T follicular helper cell (primary cell): ENCODE results near the gene RALGPS1.
A peak's percentile ranks its signal among the peaks of the same experiment; 100 is the strongest.

Source experiments
- DNase-seq: peaks from one replicate; pipeline ENCODE4 v3.0.0-alpha.2; 2020; ENCODE audit warnings: low read depth

Gene RALGPS1

GRCh38 chr9:127225801-127226625, 311.4 kb downstream of the RALGPS1 start:
- DNase-seq, result no peak

GRCh38 chr9:127229691-127230417, 315.3 kb downstream of the RALGPS1 start:
- DNase-seq, result no peak

- DNase-seq, result no peak
Measured at GRCh38 chr9:127231666-127232065, 317.1 kb downstream of the RALGPS1 start.

GRCh38 chr9:127232833-127233549, 318.4 kb downstream of the RALGPS1 start:
- no peak for DNase-seq

- DNase-seq, result no peak
Measured at GRCh38 chr9:127233550-127233949, 319.0 kb downstream of the RALGPS1 start.

GRCh38 chr9:127233989-127234388, 319.4 kb downstream of the RALGPS1 start:
- no peak for DNase-seq

GRCh38 chr9:127237801-127238200, 323.2 kb downstream of the RALGPS1 start:
- DNase-seq, result no peak

- no peak for DNase-seq
Measured at GRCh38 chr9:127241354-127241753, 326.8 kb downstream of the RALGPS1 start.

- DNase-seq, result peak; percentile 91
Measured at GRCh38 chr9:127244609-127245601, 330.3 kb downstream of the RALGPS1 start.

- no peak for DNase-seq
Measured at GRCh38 chr9:127245637-127246164, 331.1 kb downstream of the RALGPS1 start.

- no peak for DNase-seq
Measured at GRCh38 chr9:127248241-127248640, 333.7 kb downstream of the RALGPS1 start.

- no peak for DNase-seq
Measured at GRCh38 chr9:127249877-127250276, 335.3 kb downstream of the RALGPS1 start.

GRCh38 chr9:127250896-127251391, 336.4 kb downstream of the RALGPS1 start:
- DNase-seq, result no peak

- DNase-seq, result no peak
Measured at GRCh38 chr9:127252410-127253318, 338.1 kb downstream of the RALGPS1 start.

GRCh38 chr9:127253446-127253845, 338.9 kb downstream of the RALGPS1 start:
- no peak for DNase-seq

GRCh38 chr9:127255692-127256091, 341.1 kb downstream of the RALGPS1 start:
- DNase-seq, result no peak

GRCh38 chr9:127256324-127256723, 341.7 kb downstream of the RALGPS1 start:
- DNase-seq, result no peak

GRCh38 chr9:127258606-127259471, 344.3 kb downstream of the RALGPS1 start:
- no peak for DNase-seq

GRCh38 chr9:127262602-127263001, 348.0 kb downstream of the RALGPS1 start:
- no peak for DNase-seq
